ENCODE results near the gene PINK1. TPM values are rescaled to one million over a fixed set of nuclear protein-coding genes. Genes with fewer than 3 reads are reported as not detected.

Gene PINK1
- total and polyA plus RNA-seq, 4 donors, result 37.5 to 45.4 (median 40.8) TPM

GRCh38 chr1:20685741-20686140 is 52.5 kb downstream of the PINK1 start:
- TF ChIP-seq, protein P1, sequence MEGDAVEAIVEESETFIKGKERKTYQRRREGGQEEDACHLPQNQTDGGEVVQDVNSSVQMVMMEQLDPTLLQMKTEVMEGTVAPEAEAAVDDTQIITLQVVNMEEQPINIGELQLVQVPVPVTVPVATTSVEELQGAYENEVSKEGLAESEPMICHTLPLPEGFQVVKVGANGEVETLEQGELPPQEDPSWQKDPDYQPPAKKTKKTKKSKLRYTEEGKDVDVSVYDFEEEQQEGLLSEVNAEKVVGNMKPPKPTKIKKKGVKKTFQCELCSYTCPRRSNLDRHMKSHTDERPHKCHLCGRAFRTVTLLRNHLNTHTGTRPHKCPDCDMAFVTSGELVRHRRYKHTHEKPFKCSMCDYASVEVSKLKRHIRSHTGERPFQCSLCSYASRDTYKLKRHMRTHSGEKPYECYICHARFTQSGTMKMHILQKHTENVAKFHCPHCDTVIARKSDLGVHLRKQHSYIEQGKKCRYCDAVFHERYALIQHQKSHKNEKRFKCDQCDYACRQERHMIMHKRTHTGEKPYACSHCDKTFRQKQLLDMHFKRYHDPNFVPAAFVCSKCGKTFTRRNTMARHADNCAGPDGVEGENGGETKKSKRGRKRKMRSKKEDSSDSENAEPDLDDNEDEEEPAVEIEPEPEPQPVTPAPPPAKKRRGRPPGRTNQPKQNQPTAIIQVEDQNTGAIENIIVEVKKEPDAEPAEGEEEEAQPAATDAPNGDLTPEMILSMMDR (IDR thresholded peaks at IDR 0.05; ENCODE audit: control extremely low read depth, extremely low read depth), result no peak
- no peak for ATAC-seq (ENCODE audit: insufficient read depth, low FRiP score)
- no peaks in the 10 kb centered on the region for H3K36me3 ChIP-seq (ENCODE audit: control insufficient read depth in 4 of 4, insufficient read depth in 4 of 4, low read length in 4 of 4)
- no peak overlapping the region for H3K4me3 ChIP-seq
- peaks cover 0 to 7% (median 0%) of the 10 kb centered on the region in 5 donors for H3K4me1 ChIP-seq (ENCODE audit: control insufficient read depth in 5 of 5, insufficient read depth in 5 of 5, low read length in 5 of 5)
- peak overlapping the region; percentile 17 to 92 for H3K27ac ChIP-seq (ENCODE audit: low read depth in 1 of 2, low read length in 1 of 2)
- no peaks in the 10 kb centered on the region for H3K27me3 ChIP-seq (ENCODE audit: control insufficient read depth in 3 of 3, insufficient read depth in 3 of 3, low read length in 2 of 3)
- no peak for DNase-seq
- no peaks in the 10 kb centered on the region for H3K9me3 ChIP-seq (ENCODE audit: control insufficient read depth in 4 of 4, insufficient read depth in 3 of 4, low read length in 3 of 4)
- 79 to 85% methylated on average over 12 of the region's 12 CpGs for WGBS, 2 donors
- H3K9ac ChIP-seq (ENCODE audit: insufficient read depth in 1 of 2, low read length in 2 of 2), result no peak overlapping the region

- ATAC-seq (ENCODE audit: insufficient read depth, low FRiP score), result no peak
- TF ChIP-seq, protein P1 (IDR thresholded peaks at IDR 0.05; ENCODE audit: control extremely low read depth, extremely low read depth), result no peak
- 84 to 93% methylated on average over 26 of the region's 26 CpGs for WGBS, 2 donors
Measured at GRCh38 chr1:20686883-20687725, 53.8 kb downstream of the PINK1 start.

GRCh38 chr1:20689645-20690056 is 56.4 kb downstream of the PINK1 start:
- Histone ChIP-seq H3K4me1 (ENCODE audit: control insufficient read depth in 5 of 5, insufficient read depth in 5 of 5, low read length in 5 of 5) (peaks cover 0 to 7% (median 0%) of the 10 kb centered on the region in 5 donors), H3K9me3 (ENCODE audit: control insufficient read depth in 4 of 4, insufficient read depth in 3 of 4, low read length in 3 of 4) (no peaks in the 10 kb centered on the region), H3K27me3 (ENCODE audit: control insufficient read depth in 3 of 3, insufficient read depth in 3 of 3, low read length in 2 of 3) (no peaks in the 10 kb centered on the region), H3K9ac (ENCODE audit: insufficient read depth in 1 of 2, low read length in 2 of 2) (no peak overlapping the region), H3K36me3 (ENCODE audit: control insufficient read depth in 4 of 4, insufficient read depth in 4 of 4, low read length in 4 of 4) (no peaks in the 10 kb centered on the region), H3K27ac (ENCODE audit: low read depth in 1 of 2, low read length in 1 of 2) (no peak overlapping the region), H3K4me3 (no peak overlapping the region)
- TF ChIP-seq, protein P1 (IDR thresholded peaks at IDR 0.05; ENCODE audit: control extremely low read depth, extremely low read depth), result no peak
- WGBS, 2 donors, result 77 to 84% methylated on average over 3 of the region's 3 CpGs
- ATAC-seq (ENCODE audit: insufficient read depth, low FRiP score), result no peak
- DNase-seq, result no peak

More at GRCh38 chr1:20686883-20687725, 53.8 kb downstream of the PINK1 start:
- H3K36me3 ChIP-seq (ENCODE audit: control insufficient read depth in 4 of 4, insufficient read depth in 4 of 4, low read length in 4 of 4), result no peaks in the 10 kb centered on the region
- H3K9me3 ChIP-seq (ENCODE audit: control insufficient read depth in 4 of 4, insufficient read depth in 3 of 4, low read length in 3 of 4), result no peaks in the 10 kb centered on the region
- H3K27ac ChIP-seq (ENCODE audit: low read depth in 1 of 2, low read length in 1 of 2), result no peak overlapping the region
- peaks cover 0 to 7% (median 0%) of the 10 kb centered on the region in 5 donors for H3K4me1 ChIP-seq (ENCODE audit: control insufficient read depth in 5 of 5, insufficient read depth in 5 of 5, low read length in 5 of 5)
- no peaks in the 10 kb centered on the region for H3K27me3 ChIP-seq (ENCODE audit: control insufficient read depth in 3 of 3, insufficient read depth in 3 of 3, low read length in 2 of 3)
- no peak overlapping the region for H3K4me3 ChIP-seq
- H3K9ac ChIP-seq (ENCODE audit: insufficient read depth in 1 of 2, low read length in 2 of 2), result no peak overlapping the region
- no peak for DNase-seq

Data from lung (tissue), 12 donors.